Urothelium cell line (cell line): Measurements from ENCODE around the gene AKR1E2.

Source experiments
- DNase-seq: peaks from one replicate; pipeline ENCODE4 v3.0.0; 2011; ENCODE audit warnings: low spot score, mixed read lengths
- FAIRE-seq: peaks from 2 replicates; lab custom pipeline; 2011; peaks lifted over from hg19 to GRCh38; lab: Jason Lieb, UNC

Gene AKR1E2

DNA sequence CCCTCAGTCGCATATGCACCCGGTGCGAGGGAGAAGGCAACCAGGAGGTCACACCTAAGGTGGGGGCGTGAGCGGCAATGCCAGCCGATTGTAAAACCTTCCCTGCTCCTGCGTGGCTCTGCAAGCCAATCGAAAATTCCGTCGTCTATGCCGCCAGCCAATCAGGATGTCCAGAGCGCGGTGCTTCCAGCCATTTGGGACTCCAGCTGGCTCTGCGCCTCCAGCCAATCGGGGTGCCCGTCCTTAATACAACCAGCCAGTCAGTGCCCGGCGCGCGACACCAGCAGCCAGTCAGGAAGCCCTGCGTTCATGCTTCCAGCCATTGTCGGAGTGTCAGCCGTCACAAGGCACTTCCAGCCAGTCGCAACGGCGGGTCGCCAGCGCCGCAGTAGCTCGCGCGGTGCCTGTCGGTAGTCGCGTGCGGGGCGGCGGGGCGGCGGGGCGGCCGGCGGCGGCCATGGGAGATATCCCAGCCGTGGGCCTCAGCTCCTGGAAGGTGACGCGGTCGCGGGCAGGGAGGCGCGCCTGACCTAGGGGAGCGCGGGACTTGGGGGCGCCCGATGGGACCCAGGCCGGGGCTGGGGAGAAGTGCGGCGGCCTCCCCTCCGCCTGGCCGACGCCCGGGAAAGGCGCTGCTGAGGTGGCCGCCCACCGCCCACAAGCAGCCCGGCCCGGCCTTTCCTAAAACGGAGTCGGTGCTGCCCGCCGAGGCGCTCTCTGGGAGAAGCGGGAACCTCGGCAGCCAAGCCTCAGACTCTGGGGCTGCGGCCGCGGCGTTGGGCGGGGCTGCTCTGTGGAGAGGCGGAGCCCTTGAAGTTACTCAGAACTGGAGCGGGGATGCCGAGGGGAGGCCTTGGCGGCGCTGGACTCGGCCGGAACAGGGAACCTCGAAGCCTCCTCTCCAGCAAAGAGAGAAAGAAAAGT lies at the start of gene AKR1E2:
Gene AKR1E2, plus strand, starts transcription at position 340 of the 924 bp plus-strand sequence. Its CDS starts 118 bp downstream, at position 458.
- FAIRE-seq (no peak), DNase-seq (peak; percentile 72)

DNA sequence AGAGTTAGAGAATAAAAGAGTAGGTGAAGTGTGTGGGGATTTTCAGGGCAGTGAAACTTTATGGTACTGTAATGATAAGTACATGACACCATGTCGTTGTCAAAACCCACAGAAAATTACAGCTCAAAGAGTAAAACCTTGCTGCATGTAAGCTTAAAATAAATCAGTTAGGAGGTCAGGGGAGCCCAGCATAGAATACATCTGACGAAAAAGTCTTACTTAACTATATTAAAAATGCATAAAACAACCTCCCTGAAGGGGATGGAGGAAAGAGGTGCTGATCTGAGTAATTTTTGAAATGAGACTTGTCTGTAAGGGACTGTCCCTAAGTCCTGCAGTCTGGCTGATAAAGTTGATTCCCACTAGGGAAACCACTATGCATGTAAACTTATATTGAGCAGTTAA lies 49.8 kb upstream of the AKR1E2 start:
- DNase-seq (no peak), FAIRE-seq (no peak)

DNA sequence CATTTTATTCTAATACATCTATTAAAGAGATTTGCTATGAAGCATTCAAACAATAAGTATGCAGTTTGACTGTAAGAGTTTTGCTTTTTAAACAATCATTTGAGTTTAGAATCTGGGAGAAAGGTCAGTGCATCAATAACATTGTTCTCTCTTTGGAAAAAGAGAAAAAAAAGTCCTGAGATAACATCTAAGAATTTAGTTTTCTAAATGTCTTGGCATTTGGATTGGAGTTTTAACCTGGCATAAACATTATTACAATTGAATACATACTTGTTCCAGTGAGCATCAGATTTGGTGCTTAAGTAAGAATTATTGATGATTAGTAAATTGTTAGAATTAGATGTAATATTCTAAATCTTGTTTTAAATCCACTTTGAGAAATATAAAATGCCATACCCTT lies 47.2 kb upstream of the AKR1E2 start:
- no peak for DNase-seq
- no peak for FAIRE-seq

DNA sequence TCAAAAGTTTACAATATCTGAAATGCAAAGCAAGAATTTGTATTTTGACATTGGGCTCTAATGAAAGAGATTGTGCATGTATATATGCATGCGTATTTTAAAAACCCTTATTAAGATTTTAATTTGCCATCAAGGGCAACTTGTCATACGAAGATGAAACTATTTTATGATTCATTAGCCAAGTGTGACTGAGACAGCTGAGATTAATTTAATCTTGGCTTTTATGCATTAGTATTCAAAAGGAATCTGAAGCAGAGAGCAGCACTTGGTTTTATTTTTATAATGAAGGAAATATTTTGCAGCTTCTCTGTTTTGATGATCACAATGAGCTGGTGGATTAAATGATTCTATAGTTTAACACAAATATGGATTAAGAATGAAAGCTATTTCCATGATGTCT lies 45.9 kb upstream of the AKR1E2 start:
- no peak for DNase-seq
- no peak for FAIRE-seq

DNA sequence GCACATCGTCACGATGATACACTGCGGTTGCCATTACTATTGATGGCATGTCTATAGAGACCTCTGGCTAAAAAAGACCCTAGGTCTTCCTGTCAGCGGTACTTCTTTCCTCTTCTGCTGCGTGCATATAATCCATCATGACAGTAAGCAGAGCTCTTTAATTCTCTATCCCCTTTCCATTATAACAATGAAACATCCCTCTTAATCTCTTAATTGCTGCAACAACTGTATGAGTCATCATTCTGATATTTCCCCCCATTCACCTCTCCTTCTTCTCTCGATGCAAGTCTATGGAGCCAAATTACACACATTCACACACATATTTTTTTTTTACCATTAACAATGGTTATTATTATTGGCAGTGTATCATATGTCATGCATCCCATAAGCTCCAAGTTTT lies 45.2 kb upstream of the AKR1E2 start:
- DNase-seq, result peak; percentile 23
- FAIRE-seq, result no peak

DNA sequence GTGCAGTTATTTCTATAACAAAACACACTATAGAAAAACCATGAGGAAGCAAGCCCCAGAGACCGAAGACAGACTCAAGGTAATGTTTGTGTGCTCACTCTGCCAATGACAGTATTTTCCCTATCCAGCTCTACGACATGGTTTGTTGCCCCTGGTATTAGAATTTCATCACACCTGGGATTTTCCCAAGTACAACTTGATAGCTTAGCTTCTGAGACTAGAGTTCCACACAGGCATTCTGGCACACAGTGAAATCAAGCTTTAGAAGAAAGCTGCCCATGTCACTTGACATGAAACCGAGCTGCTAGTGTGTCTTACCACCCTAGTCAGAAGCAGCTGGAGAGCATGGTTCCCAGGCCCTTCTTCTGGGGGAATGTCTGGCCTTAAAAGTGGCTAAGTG lies 44.1 kb upstream of the AKR1E2 start:
- no peak for DNase-seq
- FAIRE-seq, result no peak

GRCh38 chr10:4784667-4785333 lies 41.2 kb upstream of the AKR1E2 start:
- DNase-seq (no peak), FAIRE-seq (peak; percentile 40)

DNA sequence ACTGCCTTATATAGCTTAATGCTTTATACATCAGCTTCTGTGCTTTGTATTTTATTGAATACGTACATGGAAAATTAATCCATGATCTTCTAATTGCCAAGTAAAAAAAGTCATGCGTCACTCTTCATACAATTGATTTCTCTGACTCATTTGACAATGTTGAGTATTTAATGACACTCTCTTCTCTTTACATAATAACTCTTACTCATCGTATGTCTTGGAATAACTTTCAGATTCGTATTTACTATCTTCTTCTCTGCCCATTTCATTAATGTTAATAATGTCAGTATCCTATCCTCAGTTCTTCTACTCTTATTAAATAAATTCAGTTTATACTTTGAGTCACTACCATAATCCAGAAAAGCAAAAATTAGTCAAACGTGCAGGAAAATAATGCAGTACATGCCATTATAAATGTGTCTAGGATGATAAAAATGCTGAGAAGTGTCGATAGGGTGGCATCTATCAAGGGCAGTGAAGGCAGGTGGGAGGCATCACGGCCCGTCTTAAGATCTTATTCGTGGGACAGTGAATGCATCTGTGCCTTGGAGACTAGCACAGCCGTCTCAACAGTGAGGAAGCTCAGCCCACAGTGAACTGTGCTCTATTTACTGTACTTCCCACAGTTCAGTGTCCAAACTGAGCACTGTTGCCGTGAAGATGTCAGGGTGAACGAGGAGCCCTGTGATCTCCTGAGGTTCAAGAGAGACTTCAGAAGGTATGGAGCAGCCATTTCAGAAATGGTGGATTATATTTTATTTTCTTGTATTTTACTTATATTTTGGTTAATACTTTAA lies 39.8 kb upstream of the AKR1E2 start:
- FAIRE-seq (no peak), DNase-seq (no peak)

DNA sequence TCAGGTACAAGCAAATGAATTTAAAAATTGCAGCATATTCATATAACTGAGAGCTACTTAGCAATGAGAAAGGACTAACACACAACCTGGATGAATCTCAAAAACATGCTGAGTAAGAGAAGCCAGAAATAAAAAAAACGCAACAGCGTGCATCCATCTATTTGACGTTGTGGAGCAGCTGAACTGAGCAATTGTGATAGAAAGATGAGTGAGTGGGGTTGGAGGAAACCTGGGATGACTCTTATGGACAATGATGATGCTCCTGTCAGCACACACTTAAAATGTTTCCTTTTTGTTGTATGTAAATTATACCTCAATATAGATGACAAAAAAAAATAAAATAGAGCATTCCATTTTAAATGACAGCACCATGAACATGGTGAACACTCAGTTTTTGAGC lies 36.0 kb upstream of the AKR1E2 start:
- FAIRE-seq, result no peak

GRCh38 chr10:4790922-4791321 lies 35.1 kb upstream of the AKR1E2 start:
- DNase-seq (no peak), FAIRE-seq (no peak)

More for the DNA sequence above, 36.0 kb upstream of the AKR1E2 start:
- DNase-seq, result no peak

DNA sequence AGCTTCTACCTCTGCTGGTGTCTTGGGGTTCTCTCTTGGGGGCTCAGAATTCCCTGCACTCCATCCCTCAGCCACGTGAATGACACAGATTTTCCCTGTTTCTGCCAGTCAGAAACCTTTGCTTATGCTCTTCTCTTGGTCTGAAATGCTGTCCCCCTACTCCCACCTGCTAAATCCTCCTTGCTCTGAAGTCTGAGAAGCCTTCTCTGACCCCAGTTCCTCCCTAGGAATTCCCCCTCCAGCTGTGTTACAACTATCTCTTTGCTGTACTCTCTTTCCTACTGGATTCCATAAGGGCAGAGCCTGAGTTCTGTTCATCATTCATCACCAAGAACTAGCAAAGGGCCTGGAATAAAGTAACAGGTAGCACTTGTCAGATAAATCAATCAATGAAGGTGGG lies 33.6 kb upstream of the AKR1E2 start:
- FAIRE-seq (no peak), DNase-seq (no peak)

DNA sequence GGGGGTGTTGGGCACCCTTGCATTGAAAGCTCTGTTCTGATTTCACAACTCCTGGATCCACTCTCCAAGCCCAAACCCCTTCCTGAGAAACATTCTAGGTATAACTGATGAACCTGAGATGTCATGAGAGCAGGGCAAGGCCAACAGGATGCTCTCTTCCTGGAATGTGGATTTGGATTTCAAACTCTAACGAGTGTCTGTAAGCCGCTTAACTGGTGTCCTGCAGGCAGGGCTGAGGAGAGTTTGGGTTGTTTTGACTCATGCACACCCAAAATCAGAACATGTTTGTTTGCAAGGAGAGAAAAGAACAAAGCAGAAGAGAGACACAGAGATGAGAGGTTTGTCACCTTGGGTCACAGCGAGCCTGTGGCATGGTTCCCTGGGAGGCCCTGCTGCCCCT lies 24.6 kb upstream of the AKR1E2 start:
- FAIRE-seq (no peak), DNase-seq (no peak)

DNA sequence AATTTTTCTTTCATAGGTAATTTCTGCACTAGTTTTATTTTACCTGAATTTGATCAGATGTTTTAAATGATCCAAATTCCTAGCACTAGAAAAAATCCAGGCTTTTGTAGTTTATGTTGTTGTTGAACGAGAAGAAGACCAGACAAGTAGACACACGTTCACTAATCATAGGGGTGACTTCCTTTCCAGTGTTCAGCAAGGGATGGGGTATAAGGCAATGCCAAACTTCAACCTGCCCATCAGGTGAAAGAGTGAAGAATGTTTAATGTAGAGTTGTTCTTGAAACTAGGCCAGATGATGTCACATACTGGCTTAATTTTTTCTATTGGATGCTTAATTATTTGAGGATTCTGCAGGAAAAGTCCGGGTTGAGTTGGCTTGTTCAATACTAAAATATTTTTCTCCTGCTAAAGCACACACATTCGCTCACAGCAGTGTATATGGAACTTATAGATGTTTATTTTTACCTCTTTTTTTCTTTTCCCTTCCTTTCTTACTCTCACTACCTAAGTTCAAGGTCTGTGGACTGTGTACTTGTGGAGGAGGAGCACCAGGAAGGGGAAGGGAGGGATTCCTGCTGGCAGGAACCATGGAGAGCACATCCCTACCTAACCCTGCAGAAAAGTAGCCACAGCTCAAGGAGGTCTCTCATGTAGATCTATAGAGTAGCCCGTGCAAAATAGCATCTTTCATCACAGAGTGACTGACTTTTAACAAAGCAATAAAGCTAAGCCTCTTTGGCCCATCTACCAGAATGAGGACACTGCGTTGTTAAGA lies 23.1 kb upstream of the AKR1E2 start:
- DNase-seq (no peak), FAIRE-seq (no peak)

GRCh38 chr10:4803822-4804221 lies 22.2 kb upstream of the AKR1E2 start:
- FAIRE-seq (no peak), DNase-seq (no peak)

DNA sequence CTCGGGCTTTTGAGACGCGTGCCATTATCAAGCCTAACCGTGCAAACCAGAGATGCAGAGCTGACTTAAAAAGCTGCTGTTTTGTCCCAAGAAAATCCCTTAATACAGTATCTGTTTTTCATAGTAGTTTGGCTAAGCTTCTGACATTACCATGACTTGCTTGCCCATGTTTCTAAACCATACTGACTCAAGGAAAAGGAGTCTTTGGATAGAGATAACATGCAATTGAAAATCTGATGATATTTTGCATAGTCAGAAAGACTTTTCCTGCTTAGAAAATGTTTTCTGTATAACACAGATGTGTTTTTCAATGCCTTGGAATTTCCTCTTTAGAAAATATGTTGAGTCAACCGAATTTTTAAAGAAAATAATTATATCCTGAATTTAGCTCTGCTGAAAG lies 21.5 kb upstream of the AKR1E2 start:
- FAIRE-seq, result no peak
- DNase-seq, result no peak

DNA sequence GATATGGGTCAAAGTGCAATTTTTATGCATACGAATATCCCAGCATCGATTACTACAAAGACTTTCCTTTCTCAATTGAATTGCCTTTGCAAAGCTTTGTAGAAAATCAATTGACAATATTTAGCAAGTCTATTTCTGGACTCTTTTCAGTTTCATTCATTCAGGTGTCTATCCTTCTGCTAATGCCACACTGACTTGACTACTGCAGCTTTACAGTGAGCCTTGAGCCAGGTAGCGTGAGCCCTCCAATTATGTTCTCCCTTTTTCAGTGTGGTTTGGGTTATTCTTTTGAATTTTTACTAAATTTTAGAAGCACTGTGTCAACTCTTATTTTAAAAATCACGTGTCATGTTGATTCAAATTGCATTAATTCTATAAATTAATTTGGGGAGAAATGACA lies 19.5 kb upstream of the AKR1E2 start:
- FAIRE-seq (no peak), DNase-seq (no peak)

DNA sequence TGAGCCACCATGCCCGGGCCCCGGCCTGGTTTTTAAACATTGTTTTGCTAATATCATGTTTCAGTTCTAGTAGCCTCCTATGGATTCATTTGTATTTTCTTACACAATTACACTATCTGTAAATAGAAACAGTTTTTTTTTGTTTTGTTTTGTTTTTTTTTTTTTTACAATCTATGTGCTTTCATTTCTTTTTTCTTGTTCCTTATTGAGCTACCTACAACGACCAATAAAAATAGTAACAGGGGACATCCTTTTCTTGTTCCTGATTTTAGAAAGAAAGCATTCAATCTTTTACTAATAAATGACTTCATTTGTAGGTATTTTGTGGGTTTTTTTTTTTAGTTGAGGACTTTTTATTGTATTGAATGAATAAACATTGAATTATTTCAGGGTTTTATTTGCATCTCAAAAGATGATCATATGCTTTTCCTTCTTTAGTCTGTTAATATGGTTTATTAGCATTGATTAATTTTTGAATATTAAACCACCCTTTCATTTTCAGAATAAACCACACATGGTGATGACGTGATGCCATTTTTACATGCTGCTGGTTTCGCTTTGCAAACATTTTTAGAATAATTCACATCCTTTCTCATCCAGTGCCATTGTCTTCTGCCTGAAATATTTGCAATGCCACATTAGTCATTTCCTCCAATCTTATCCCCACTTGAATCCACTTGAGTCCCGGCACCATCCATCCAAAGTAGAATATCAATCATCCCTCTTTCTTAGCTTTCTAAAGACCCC lies 18.1 kb upstream of the AKR1E2 start:
- no peak for FAIRE-seq
- peak; percentile 62 for DNase-seq

GRCh38 chr10:4809156-4809555 lies 16.9 kb upstream of the AKR1E2 start:
- FAIRE-seq, result no peak
- no peak for DNase-seq

DNA sequence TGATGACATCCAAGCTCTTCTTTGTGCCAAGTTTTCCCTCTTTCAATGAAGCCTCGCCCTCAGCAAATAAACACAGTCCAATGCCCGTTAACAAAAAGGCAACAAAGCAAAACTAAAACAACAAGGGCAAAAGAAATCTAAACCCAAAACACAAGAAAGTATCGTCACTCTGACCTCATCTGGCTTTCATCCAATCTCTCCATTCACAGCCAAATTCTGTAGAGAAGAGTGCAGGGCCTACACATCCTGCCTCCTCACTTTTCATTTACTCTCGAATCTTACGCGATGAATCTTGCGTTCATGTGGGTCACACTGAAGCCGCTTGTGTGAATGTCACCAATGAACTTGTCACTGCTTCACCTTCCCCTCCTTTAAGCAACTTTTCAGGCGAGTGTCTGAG lies 15.9 kb upstream of the AKR1E2 start:
- DNase-seq, result no peak
- no peak for FAIRE-seq

- no peak for DNase-seq
- no peak for FAIRE-seq
Observed at GRCh38 chr10:4812046-4812445, 14.0 kb upstream of the AKR1E2 start.
